Measurements from ENCODE around the gene LRRC28.

LRRC28 gene

GRCh38 chr15:99371180-99372103 lies 120.2 kb downstream of the LRRC28 start:
- DNase-seq (ENCODE audit: extremely low read depth, low read depth): no peak
- TF ChIP-seq, protein P1, sequence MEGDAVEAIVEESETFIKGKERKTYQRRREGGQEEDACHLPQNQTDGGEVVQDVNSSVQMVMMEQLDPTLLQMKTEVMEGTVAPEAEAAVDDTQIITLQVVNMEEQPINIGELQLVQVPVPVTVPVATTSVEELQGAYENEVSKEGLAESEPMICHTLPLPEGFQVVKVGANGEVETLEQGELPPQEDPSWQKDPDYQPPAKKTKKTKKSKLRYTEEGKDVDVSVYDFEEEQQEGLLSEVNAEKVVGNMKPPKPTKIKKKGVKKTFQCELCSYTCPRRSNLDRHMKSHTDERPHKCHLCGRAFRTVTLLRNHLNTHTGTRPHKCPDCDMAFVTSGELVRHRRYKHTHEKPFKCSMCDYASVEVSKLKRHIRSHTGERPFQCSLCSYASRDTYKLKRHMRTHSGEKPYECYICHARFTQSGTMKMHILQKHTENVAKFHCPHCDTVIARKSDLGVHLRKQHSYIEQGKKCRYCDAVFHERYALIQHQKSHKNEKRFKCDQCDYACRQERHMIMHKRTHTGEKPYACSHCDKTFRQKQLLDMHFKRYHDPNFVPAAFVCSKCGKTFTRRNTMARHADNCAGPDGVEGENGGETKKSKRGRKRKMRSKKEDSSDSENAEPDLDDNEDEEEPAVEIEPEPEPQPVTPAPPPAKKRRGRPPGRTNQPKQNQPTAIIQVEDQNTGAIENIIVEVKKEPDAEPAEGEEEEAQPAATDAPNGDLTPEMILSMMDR (IDR thresholded peaks at IDR 0.05; ENCODE audit: low read depth, low read length, missing control alignments): no peak
- no peak overlapping the region for H3K4me3 ChIP-seq (replicated peaks; ENCODE audit: low read depth, low read length)

- TF ChIP-seq, protein P1 (IDR thresholded peaks at IDR 0.05; ENCODE audit: low read depth, low read length, missing control alignments): peak; percentile 38
- DNase-seq (ENCODE audit: extremely low read depth, low read depth): no peak
- H3K4me3 ChIP-seq (replicated peaks; ENCODE audit: low read depth, low read length): no peak overlapping the region
Measured at GRCh38 chr15:99385005-99385669, 133.9 kb downstream of the LRRC28 start.

DNA sequence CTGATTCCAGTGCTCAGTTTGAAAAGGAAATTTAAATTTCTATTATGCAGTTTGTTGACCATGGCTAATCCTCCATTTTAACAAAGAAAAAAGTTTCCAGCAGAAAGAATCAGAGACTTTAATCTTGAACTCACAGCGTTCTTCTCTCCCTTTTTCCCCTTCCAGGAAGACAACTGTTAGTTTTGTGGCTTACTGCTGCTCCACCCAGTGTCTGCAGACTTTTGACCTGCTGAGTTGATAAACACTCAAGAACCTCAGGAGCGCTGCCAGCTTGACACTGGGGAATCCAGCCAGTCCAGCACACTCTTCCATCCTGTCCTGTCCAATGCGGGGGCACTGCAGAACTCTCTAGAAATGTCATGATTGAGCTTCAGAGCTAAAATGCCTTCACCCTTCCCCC lies 134.6 kb downstream of the LRRC28 start:
- TF ChIP-seq, protein P1 (IDR thresholded peaks at IDR 0.05; ENCODE audit: low read depth, low read length, missing control alignments): no peak
- no peak overlapping the region for H3K4me3 ChIP-seq (replicated peaks; ENCODE audit: low read depth, low read length)
- DNase-seq (ENCODE audit: extremely low read depth, low read depth): no peak

GRCh38 chr15:99386391-99386790 lies 135.1 kb downstream of the LRRC28 start:
- H3K4me3 ChIP-seq (replicated peaks; ENCODE audit: low read depth, low read length): no peak overlapping the region
- TF ChIP-seq, protein P1 (IDR thresholded peaks at IDR 0.05; ENCODE audit: low read depth, low read length, missing control alignments): no peak
- no peak for DNase-seq (ENCODE audit: extremely low read depth, low read depth)

GRCh38 chr15:99387421-99388168 lies 136.3 kb downstream of the LRRC28 start:
- TF ChIP-seq, protein P1 (IDR thresholded peaks at IDR 0.05; ENCODE audit: low read depth, low read length, missing control alignments): no peak
- DNase-seq (ENCODE audit: extremely low read depth, low read depth): no peak
- H3K4me3 ChIP-seq (replicated peaks; ENCODE audit: low read depth, low read length): no peak overlapping the region

GRCh38 chr15:99390667-99391066 lies 139.4 kb downstream of the LRRC28 start:
- DNase-seq (ENCODE audit: extremely low read depth, low read depth): no peak
- TF ChIP-seq, protein P1 (IDR thresholded peaks at IDR 0.05; ENCODE audit: low read depth, low read length, missing control alignments): no peak
- H3K4me3 ChIP-seq (replicated peaks; ENCODE audit: low read depth, low read length): no peak overlapping the region

All from HFF-Myc (cell line).